ENCODE data around the gene HCK.

Gene HCK

GRCh38 chr20:32109392-32110172 is 57.5 kb downstream of the HCK start, which contains the start of gene TM9SF4:
TM9SF4 (plus strand) TSS chr20:32109714; CDS start chr20:32109741, 27 bp downstream.
- H3K9me3 ChIP-seq (ENCODE audit: control insufficient read depth, insufficient read depth, low read depth, low read length), result no peaks in the 10 kb centered on the region
- peak within 1 kb of the TSS; percentile 97 for H3K4me3 ChIP-seq (ENCODE audit: low read depth, low read length)
- H3K27ac ChIP-seq (ENCODE audit: low read depth, low read length), result peak within 1 kb of the TSS; percentile 100
- no peaks in the 10 kb centered on the region for H3K27me3 ChIP-seq (ENCODE audit: control insufficient read depth, insufficient read depth, low read length)
- H3K36me3 ChIP-seq (ENCODE audit: control insufficient read depth, insufficient read depth, low read length), result no peaks in the 10 kb centered on the region
- peak within 1 kb of the TSS; percentile 99 for H3K9ac ChIP-seq (ENCODE audit: low read length)
- 0 out of 2 replicates have a peak, but pooled peaks cover 4% of the 10 kb centered on the region for H3K4me1 ChIP-seq (ENCODE audit: control insufficient read depth, insufficient read depth, low read length)

- peak overlapping the region; percentile 100 for H3K27ac ChIP-seq (ENCODE audit: low read depth, low read length)
- 0 out of 2 replicates have a peak, but pooled peaks cover 4% of the 10 kb centered on the region for H3K4me1 ChIP-seq (ENCODE audit: control insufficient read depth, insufficient read depth, low read length)
These were observed 58.2 kb downstream of the HCK start for GRCh38 chr20:32110173-32110704.

GRCh38 chr20:32110727-32111126 is 58.7 kb downstream of the HCK start:
- Histone ChIP-seq H3K9me3 (ENCODE audit: control insufficient read depth, insufficient read depth, low read depth, low read length) (no peaks in the 10 kb centered on the region), H3K36me3 (ENCODE audit: control insufficient read depth, insufficient read depth, low read length) (no peaks in the 10 kb centered on the region), H3K27ac (ENCODE audit: low read depth, low read length) (no peak overlapping the region), H3K4me1 (ENCODE audit: control insufficient read depth, insufficient read depth, low read length) (0 out of 2 replicates have a peak, but pooled peaks cover 4% of the 10 kb centered on the region), H3K9ac (ENCODE audit: low read length) (peak overlapping the region; percentile 99), H3K27me3 (ENCODE audit: control insufficient read depth, insufficient read depth, low read length) (no peaks in the 10 kb centered on the region), H3K4me3 (ENCODE audit: low read depth, low read length) (peak overlapping the region; percentile 97)

More at GRCh38 chr20:32110173-32110704, 58.2 kb downstream of the HCK start:
- H3K9me3 ChIP-seq (ENCODE audit: control insufficient read depth, insufficient read depth, low read depth, low read length), result no peaks in the 10 kb centered on the region
- peak overlapping the region; percentile 97 for H3K4me3 ChIP-seq (ENCODE audit: low read depth, low read length)
- no peaks in the 10 kb centered on the region for H3K36me3 ChIP-seq (ENCODE audit: control insufficient read depth, insufficient read depth, low read length)
- H3K9ac ChIP-seq (ENCODE audit: low read length), result peak overlapping the region; percentile 99
- no peaks in the 10 kb centered on the region for H3K27me3 ChIP-seq (ENCODE audit: control insufficient read depth, insufficient read depth, low read length)

- Histone ChIP-seq H3K27me3 (ENCODE audit: control insufficient read depth, insufficient read depth, low read length) (no peaks in the 10 kb centered on the region), H3K4me1 (ENCODE audit: control insufficient read depth, insufficient read depth, low read length) (peaks cover 7% of the 10 kb centered on the region), H3K36me3 (ENCODE audit: control insufficient read depth, insufficient read depth, low read length) (no peaks in the 10 kb centered on the region), H3K27ac (ENCODE audit: low read depth, low read length) (no peak overlapping the region), H3K9ac (ENCODE audit: low read length) (no peak overlapping the region), H3K4me3 (ENCODE audit: low read depth, low read length) (no peak overlapping the region), H3K9me3 (ENCODE audit: control insufficient read depth, insufficient read depth, low read depth, low read length) (no peaks in the 10 kb centered on the region)
These were observed 59.2 kb downstream of the HCK start for GRCh38 chr20:32111156-32111686.

- H3K4me1 ChIP-seq (ENCODE audit: control insufficient read depth, insufficient read depth, low read length), result peaks cover 10% of the 10 kb centered on the region
- no peak overlapping the region for H3K9ac ChIP-seq (ENCODE audit: low read length)
- no peaks in the 10 kb centered on the region for H3K27me3 ChIP-seq (ENCODE audit: control insufficient read depth, insufficient read depth, low read length)
- H3K36me3 ChIP-seq (ENCODE audit: control insufficient read depth, insufficient read depth, low read length), result no peaks in the 10 kb centered on the region
- H3K4me3 ChIP-seq (ENCODE audit: low read depth, low read length), result no peak overlapping the region
- no peaks in the 10 kb centered on the region for H3K9me3 ChIP-seq (ENCODE audit: control insufficient read depth, insufficient read depth, low read depth, low read length)
- no peak overlapping the region for H3K27ac ChIP-seq (ENCODE audit: low read depth, low read length)
These were observed 59.7 kb downstream of the HCK start for GRCh38 chr20:32111753-32112152.

GRCh38 chr20:32112841-32113240 is 60.8 kb downstream of the HCK start:
- H3K27ac ChIP-seq (ENCODE audit: low read depth, low read length), result no peak overlapping the region
- no peak overlapping the region for H3K9ac ChIP-seq (ENCODE audit: low read length)
- H3K4me1 ChIP-seq (ENCODE audit: control insufficient read depth, insufficient read depth, low read length), result peaks cover 10% of the 10 kb centered on the region
- H3K36me3 ChIP-seq (ENCODE audit: control insufficient read depth, insufficient read depth, low read length), result no peaks in the 10 kb centered on the region
- H3K27me3 ChIP-seq (ENCODE audit: control insufficient read depth, insufficient read depth, low read length), result no peaks in the 10 kb centered on the region
- H3K9me3 ChIP-seq (ENCODE audit: control insufficient read depth, insufficient read depth, low read depth, low read length), result no peaks in the 10 kb centered on the region
- H3K4me3 ChIP-seq (ENCODE audit: low read depth, low read length), result no peak overlapping the region

DNA sequence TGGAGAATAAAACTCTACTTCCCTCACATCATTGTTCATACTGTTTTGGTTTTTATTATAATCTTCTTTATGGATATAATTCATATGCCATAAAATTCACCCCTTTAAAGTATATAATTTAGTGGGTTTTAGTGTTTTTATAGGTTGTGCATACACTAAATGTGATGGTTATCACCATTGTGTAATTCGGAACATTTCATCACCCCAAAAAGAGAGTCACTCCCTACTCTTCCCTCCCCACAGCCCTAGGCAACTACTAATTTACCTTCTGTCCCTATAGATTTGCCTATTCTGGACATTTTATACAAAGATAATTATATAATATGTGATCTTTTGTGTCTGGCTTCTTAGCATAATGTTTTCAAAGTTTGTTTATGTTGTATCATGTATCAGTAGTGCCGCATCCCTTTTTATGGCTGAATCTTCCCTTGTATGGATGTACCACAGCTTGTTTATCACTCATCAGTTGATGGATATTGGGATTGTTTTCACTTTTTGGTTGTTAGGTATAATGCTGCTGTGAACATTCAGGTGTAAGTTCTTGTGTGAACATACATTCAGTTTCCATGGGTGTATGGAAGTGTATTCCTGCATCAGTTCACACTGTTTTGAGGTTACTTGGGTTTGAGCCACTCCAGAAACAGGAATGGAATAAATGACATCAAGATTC is 61.7 kb downstream of the HCK start:
- H3K9ac ChIP-seq (ENCODE audit: low read length), result no peak overlapping the region
- no peaks in the 10 kb centered on the region for H3K27me3 ChIP-seq (ENCODE audit: control insufficient read depth, insufficient read depth, low read length)
- H3K27ac ChIP-seq (ENCODE audit: low read depth, low read length), result no peak overlapping the region
- H3K4me3 ChIP-seq (ENCODE audit: low read depth, low read length), result no peak overlapping the region
- 0 out of 2 replicates have a peak, but pooled peaks cover under 1% of the 10 kb centered on the region for H3K36me3 ChIP-seq (ENCODE audit: control insufficient read depth, insufficient read depth, low read length)
- H3K4me1 ChIP-seq (ENCODE audit: control insufficient read depth, insufficient read depth, low read length), result peaks cover 10% of the 10 kb centered on the region
- H3K9me3 ChIP-seq (ENCODE audit: control insufficient read depth, insufficient read depth, low read depth, low read length), result no peaks in the 10 kb centered on the region

- 0 out of 2 replicates have a peak, but pooled peaks cover 2% of the 10 kb centered on the region for H3K36me3 ChIP-seq (ENCODE audit: control insufficient read depth, insufficient read depth, low read length)
- no peak overlapping the region for H3K9ac ChIP-seq (ENCODE audit: low read length)
- H3K4me1 ChIP-seq (ENCODE audit: control insufficient read depth, insufficient read depth, low read length), result peaks cover 10% of the 10 kb centered on the region
These were observed 62.4 kb downstream of the HCK start for GRCh38 chr20:32114305-32114960.

GRCh38 chr20:32115211-32115767 is 63.2 kb downstream of the HCK start:
- H3K27me3 ChIP-seq (ENCODE audit: control insufficient read depth, insufficient read depth, low read length), result no peaks in the 10 kb centered on the region
- no peak overlapping the region for H3K27ac ChIP-seq (ENCODE audit: low read depth, low read length)
- H3K36me3 ChIP-seq (ENCODE audit: control insufficient read depth, insufficient read depth, low read length), result 0 out of 2 replicates have a peak, but pooled peaks cover 2% of the 10 kb centered on the region
- peaks cover 10% of the 10 kb centered on the region for H3K4me1 ChIP-seq (ENCODE audit: control insufficient read depth, insufficient read depth, low read length)
- no peak overlapping the region for H3K9ac ChIP-seq (ENCODE audit: low read length)
- no peak overlapping the region for H3K4me3 ChIP-seq (ENCODE audit: low read depth, low read length)
- H3K9me3 ChIP-seq (ENCODE audit: control insufficient read depth, insufficient read depth, low read depth, low read length), result 0 out of 2 replicates have a peak, but pooled peaks cover 3% of the 10 kb centered on the region

More at GRCh38 chr20:32114305-32114960, 62.4 kb downstream of the HCK start:
- no peak overlapping the region for H3K27ac ChIP-seq (ENCODE audit: low read depth, low read length)
- H3K4me3 ChIP-seq (ENCODE audit: low read depth, low read length), result no peak overlapping the region
- 0 out of 2 replicates have a peak, but pooled peaks cover 3% of the 10 kb centered on the region for H3K9me3 ChIP-seq (ENCODE audit: control insufficient read depth, insufficient read depth, low read depth, low read length)
- no peaks in the 10 kb centered on the region for H3K27me3 ChIP-seq (ENCODE audit: control insufficient read depth, insufficient read depth, low read length)

- H3K36me3 ChIP-seq (ENCODE audit: control insufficient read depth, insufficient read depth, low read length), result 0 out of 2 replicates have a peak, but pooled peaks cover 2% of the 10 kb centered on the region
- no peak overlapping the region for H3K9ac ChIP-seq (ENCODE audit: low read length)
- H3K4me3 ChIP-seq (ENCODE audit: low read depth, low read length), result no peak overlapping the region
- peaks cover 6% of the 10 kb centered on the region for H3K4me1 ChIP-seq (ENCODE audit: control insufficient read depth, insufficient read depth, low read length)
- no peak overlapping the region for H3K27ac ChIP-seq (ENCODE audit: low read depth, low read length)
- H3K9me3 ChIP-seq (ENCODE audit: control insufficient read depth, insufficient read depth, low read depth, low read length), result 0 out of 2 replicates have a peak, but pooled peaks cover 5% of the 10 kb centered on the region
- no peaks in the 10 kb centered on the region for H3K27me3 ChIP-seq (ENCODE audit: control insufficient read depth, insufficient read depth, low read length)
These were observed 64.1 kb downstream of the HCK start for GRCh38 chr20:32116079-32116521.

Measured in HUES6 (cell line).